Small intestine (tissue), 7 donors: Measurements from ENCODE around the gene DOLPP1. TPM values are rescaled to one million over a fixed set of nuclear protein-coding genes. Genes with fewer than 3 reads are reported as not detected.
"Not testable (repeated sequence)": the region's sequence is repeated elsewhere in the genome, so short reads cannot be mapped to it uniquely, and the experiment has no call there.

Experiments used
- DNase-seq, 2 donors: peaks; one replicate each; pipeline versions ENCODE4 v3.0.0 to v3.0.0-alpha.2; 2013
- FAIRE-seq: peaks from 2 replicates; lab custom pipeline; 2012; peaks lifted over from hg19 to GRCh38; lab: Jason Lieb, UNC
- H3K27ac ChIP-seq, 3 donors: one replicate each; pipeline ENCODE4 v1.5.1; 2013; ENCODE audit warnings: low read length in 2 of 3, mild to moderate bottlenecking in 2 of 3, control low read depth in 1 of 3, inconsistent platforms in 1 of 3, low read depth in 1 of 3, moderate library complexity in 1 of 3
- H3K27me3 ChIP-seq, 3 donors: one replicate each; pipeline ENCODE4 v1.6.1; 2013; ENCODE audit warnings: low read length in 3 of 3, inconsistent platforms in 1 of 3; ENCODE audit not compliant: control insufficient read depth in 3 of 3, insufficient read depth in 3 of 3
- H3K36me3 ChIP-seq, 3 donors: one replicate each; pipeline ENCODE4 v1.6.1; 2013; ENCODE audit warnings: low read length in 3 of 3, inconsistent platforms in 1 of 3, low read depth in 1 of 3, mild to moderate bottlenecking in 1 of 3, moderate library complexity in 1 of 3; ENCODE audit not compliant: control insufficient read depth in 3 of 3, insufficient read depth in 2 of 3
- H3K4me1 ChIP-seq, 3 donors: one replicate each; pipeline ENCODE4 v1.6.1; 2013; ENCODE audit warnings: low read length in 2 of 3, inconsistent platforms in 1 of 3, low read depth in 1 of 3, mild to moderate bottlenecking in 1 of 3, moderate library complexity in 1 of 3; ENCODE audit not compliant: control insufficient read depth in 3 of 3, insufficient read depth in 2 of 3
- H3K4me3 ChIP-seq, 3 donors: one replicate each; pipeline ENCODE4 v1.5.1; 2013; ENCODE audit warnings: low read length in 3 of 3, control low read depth in 1 of 3, inconsistent platforms in 1 of 3, low read depth in 1 of 3, mild to moderate bottlenecking in 1 of 3, moderate library complexity in 1 of 3
- H3K9me3 ChIP-seq, 2 donors: one replicate each; pipeline ENCODE4 v1.6.1; 2013; ENCODE audit warnings: low read depth in 1 of 2, low read length in 1 of 2; ENCODE audit not compliant: control insufficient read depth in 2 of 2, insufficient read depth in 1 of 2
- WGBS, 3 donors: extraction: QIAGEN DNeasy Blood & Tissue Kit; methylation state at CpG; one replicate each; pipeline ENCODE4 v1.1.7; 2013; 5-methylcytosine and 5-hydroxymethylcytosine counted together
- polyA plus RNA-seq, 4 donors: library from polyadenylated mRNA; stranded (reverse) in 3 of 4; unstranded in 1 of 4; fragments of 200-250 nt in 3 of 4; fragments of 120-200 nt in 1 of 4; gene quantifications; one replicate each; pipeline versions ENCODE4 v1.2.1 to v1.2.3, GENCODE V29; 2013
- donor health status: healthy with polysubstance abuse.
- donor health status: control.
- donor health status: control.
- donor health status: Bipolar disorder and iron deficiency.
- donor health status: healthy.

The DOLPP1 gene
- polyA plus RNA-seq, 4 donors = 27.4 to 34.9 (median 28.5) TPM

DNA sequence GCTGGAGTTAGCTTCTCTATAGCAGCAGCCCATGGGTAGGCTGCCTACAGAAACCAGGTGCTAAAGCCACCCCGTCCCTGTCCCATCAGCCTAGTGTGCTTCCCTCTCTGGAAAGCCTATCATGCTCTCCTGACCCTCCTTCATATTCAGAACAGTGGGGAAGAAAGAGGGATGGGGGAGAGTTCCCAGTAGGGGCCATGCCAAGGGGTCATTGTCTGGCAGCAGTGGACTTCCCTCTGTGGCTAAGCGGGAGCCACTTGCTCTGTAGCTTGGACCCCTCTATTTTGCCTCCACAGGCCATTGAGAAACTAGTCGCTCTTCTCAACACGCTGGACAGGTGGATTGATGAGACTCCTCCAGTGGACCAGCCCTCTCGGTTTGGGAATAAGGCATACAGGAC is 47.8 kb downstream of the DOLPP1 start:
- no peaks in the 10 kb centered on the region for H3K27me3 ChIP-seq
- WGBS, 3 donors = 92 to 94% (median 93%) methylated on average over 5 of the region's 5 CpGs
- H3K9me3 ChIP-seq = no peaks in the 10 kb centered on the region
- DNase-seq (no peak), FAIRE-seq (no peak)
- H3K36me3 ChIP-seq = peaks cover 5 to 80% (median 10%) of the 10 kb centered on the region in 3 donors
- no peak overlapping the region for H3K27ac ChIP-seq
- peaks cover 0 to 11% (median 0%) of the 10 kb centered on the region in 3 donors for H3K4me1 ChIP-seq
- no peak overlapping the region for H3K4me3 ChIP-seq

DNA sequence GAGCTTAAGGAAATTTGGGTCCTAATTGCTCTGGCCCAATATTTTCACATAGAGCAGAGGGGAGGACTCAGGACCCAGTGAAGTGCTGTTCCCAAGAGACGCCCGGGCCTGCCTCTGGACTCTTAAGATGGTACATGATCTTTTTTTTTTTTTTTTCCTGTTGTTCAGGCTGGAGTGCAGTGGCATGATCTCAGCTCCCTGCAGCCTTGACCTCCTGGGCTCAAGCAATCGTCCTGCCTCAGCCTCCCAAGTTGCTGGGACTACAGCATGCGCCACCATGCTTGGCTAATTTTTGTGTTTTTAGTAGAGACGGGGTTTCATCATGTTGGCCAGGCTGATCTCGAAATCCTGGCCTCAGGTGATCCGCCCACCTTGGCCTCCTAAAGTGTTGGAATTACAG is 49.4 kb downstream of the DOLPP1 start:
- H3K9me3 ChIP-seq, H3K27ac ChIP-seq, H3K4me3 ChIP-seq, DNase-seq, H3K4me1 ChIP-seq, H3K27me3 ChIP-seq, FAIRE-seq: not testable (repeated sequence)
- 88 to 91% (median 91%) methylated on average over 7 of the region's 7 CpGs for WGBS, 3 donors
- peaks cover 8 to 77% (median 12%) of the 10 kb centered on the region in 3 donors for H3K36me3 ChIP-seq

DNA sequence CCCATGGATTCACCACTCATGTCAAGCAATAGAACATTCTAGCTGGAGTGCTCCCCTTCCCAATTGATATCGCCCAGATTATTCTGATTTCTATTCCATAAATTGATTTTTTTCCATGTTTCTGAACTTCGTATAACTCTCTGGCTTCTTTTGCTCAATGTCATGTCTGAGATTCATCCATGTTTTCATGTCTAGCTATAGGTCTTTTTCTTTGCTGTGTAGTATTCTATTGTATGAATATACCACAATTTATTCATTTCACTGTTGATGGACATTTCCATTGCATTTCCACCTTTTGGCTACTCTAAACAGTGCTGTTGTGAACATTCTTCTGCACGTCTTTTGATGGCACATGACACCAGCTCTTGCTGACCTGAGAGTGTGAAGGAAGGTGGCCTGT is 49.9 kb downstream of the DOLPP1 start:
- Histone ChIP-seq H3K27ac (no peak overlapping the region), H3K4me1 (peaks cover 0 to 10% (median 0%) of the 10 kb centered on the region in 3 donors), H3K36me3 (peaks cover 8 to 78% (median 14%) of the 10 kb centered on the region in 3 donors), H3K4me3 (no peak overlapping the region), H3K9me3 (no peaks in the 10 kb centered on the region), H3K27me3 (no peaks in the 10 kb centered on the region)
- no peak for FAIRE-seq
- no peak for DNase-seq
- WGBS, 3 donors = 64 to 76% (median 67%) methylated on average over 3 of the region's 3 CpGs

DNA sequence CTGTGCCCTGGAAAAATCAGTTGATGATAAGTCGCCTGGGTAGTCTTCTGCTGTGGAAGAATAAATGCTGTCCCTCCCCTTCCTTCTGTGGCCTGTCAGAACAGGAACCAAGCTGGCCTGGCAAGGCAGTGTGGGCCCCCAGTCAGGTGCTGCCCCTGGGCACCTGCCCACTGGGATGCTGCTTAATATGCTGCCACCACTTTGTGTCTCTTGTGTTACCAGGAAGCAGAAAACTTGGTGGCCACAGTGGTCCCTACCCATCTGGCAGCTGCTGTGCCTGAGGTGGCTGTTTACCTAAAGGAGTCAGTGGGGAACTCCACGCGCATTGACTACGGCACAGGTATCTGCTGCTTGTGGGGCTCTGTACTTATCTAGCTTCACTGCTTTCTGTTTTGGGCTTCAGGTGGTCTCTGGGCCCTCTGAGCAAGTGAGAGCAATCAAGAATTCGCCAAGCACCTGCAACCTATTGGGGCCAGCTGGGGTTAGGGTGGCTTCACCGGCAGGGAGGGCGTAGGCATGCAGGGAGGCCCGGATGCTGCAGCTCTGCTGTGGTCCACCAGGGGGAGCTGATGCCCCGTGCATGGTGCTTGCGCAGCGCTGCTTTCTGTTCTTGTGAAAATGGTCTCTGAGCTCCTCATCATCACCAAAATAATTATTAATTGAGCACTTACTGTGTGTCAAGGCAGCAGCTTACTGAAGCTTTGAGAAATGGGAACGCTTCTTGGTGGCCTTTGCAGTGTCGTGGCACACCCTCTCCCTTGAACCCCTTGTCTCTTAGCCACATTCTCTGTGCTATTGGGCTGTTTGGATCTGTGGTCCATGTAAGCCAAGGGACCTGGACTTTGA is 50.6 kb downstream of the DOLPP1 start:
- WGBS, 3 donors = 41 to 45% (median 43%) methylated on average over 13 of the region's 13 CpGs
- FAIRE-seq = no peak

DNA sequence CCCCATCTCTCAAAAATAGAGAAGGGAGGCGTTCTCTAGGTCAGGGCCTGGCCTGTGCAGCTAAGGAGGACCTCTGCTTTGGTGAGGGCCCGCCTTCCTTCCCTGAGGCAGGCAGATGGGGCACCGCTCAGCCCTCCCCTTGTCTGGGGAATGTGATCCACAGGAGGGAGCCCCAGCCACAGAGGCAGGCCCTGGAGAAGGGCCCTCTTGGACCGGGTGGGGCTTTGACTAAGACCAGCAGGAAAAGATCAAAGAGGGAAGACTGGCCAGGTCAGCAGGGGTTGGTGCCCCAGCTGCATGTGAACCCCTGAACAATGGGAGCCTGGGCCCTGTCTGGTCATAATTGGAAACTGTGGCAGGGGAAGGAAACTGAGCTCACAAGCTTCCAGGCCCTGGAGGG is 52.2 kb downstream of the DOLPP1 start:
- peaks cover 8 to 81% (median 16%) of the 10 kb centered on the region in 3 donors for H3K36me3 ChIP-seq
- peaks cover 0 to 11% (median 0%) of the 10 kb centered on the region in 3 donors for H3K4me1 ChIP-seq
- H3K27ac ChIP-seq = peak overlapping the region in 1 of 3 donors; percentile 64
- WGBS, 3 donors = 82 to 92% (median 89%) methylated on average over 4 of the region's 4 CpGs
- FAIRE-seq = no peak
- no peaks in the 10 kb centered on the region for H3K9me3 ChIP-seq
- H3K4me3 ChIP-seq = no peak overlapping the region
- no peaks in the 10 kb centered on the region for H3K27me3 ChIP-seq
- DNase-seq = peak in 1 of 2 donors; percentile 29

More for the DNA sequence above, 50.6 kb downstream of the DOLPP1 start:
- Histone ChIP-seq H3K9me3 (no peaks in the 10 kb centered on the region), H3K27me3 (no peaks in the 10 kb centered on the region), H3K4me3 (no peak overlapping the region), H3K36me3 (peaks cover 8 to 79% (median 18%) of the 10 kb centered on the region in 3 donors), H3K4me1 (peaks cover 0 to 10% (median 0%) of the 10 kb centered on the region in 3 donors), H3K27ac (no peak overlapping the region)
- peak; percentile 70 to 85 for DNase-seq

DNA sequence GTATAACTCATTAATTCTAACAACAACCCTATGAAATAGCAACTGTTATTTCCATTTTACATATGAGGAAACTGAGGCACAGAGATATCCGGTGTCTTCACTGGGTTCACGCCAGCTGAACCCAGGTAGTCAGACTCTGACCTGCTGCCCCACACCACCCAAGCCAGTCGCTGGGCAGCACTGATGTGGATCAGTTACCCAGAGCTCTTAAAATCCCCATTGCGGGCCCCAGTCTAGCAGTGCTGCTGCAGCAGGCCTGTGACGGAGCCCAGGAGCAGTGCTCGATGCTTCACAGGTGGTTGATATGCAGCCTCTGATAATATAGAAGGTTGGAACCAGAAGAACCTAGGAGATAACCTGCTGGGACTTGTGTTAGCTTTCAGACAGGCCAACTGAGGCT is 54.6 kb downstream of the DOLPP1 start:
- FAIRE-seq (no peak), DNase-seq (no peak)
- H3K27me3 ChIP-seq = no peaks in the 10 kb centered on the region
- peaks cover 0 to 33% (median 4%) of the 10 kb centered on the region in 3 donors for H3K4me1 ChIP-seq
- 88 to 91% (median 90%) methylated on average over 6 of the region's 6 CpGs for WGBS, 3 donors
- no peaks in the 10 kb centered on the region for H3K9me3 ChIP-seq
- H3K27ac ChIP-seq = no peak overlapping the region
- peaks cover 4 to 76% (median 13%) of the 10 kb centered on the region in 3 donors for H3K36me3 ChIP-seq
- H3K4me3 ChIP-seq = no peak overlapping the region

DNA sequence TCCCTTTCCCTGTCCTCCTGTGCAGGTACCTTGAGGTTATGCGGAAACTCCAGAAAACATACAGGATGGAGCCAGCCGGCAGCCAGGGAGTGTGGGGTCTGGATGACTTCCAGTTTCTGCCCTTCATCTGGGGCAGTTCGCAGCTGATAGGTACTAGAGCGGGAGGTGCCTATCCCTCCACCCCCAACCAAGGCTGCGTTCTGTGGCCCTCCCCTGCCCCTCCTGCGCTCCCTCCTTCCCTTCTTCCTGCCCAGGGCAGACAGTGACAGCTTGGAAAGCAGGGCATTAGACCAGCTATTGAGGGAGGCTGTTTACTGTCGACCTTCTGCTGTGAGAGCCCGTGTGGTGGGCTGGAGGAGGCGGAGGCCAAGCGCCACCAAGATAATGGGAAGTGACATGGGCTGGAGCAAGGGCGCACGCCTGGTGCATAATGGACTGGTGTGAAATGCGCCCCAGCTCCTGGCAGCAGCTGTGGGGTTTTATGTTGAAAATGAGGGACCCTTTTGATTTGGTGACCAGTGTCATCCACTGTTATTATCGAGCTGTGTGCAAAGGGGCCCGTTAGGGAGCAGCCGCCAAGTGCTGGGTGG is 55.6 kb downstream of the DOLPP1 start:
- H3K4me1 ChIP-seq = peaks cover 0 to 42% (median 14%) of the 10 kb centered on the region in 3 donors
- no peak for DNase-seq
- H3K9me3 ChIP-seq = no peaks in the 10 kb centered on the region
- no peaks in the 10 kb centered on the region for H3K27me3 ChIP-seq
- no peak for FAIRE-seq
- H3K4me3 ChIP-seq = no peak overlapping the region
- H3K36me3 ChIP-seq = peaks cover 4 to 72% (median 9%) of the 10 kb centered on the region in 3 donors
- no peak overlapping the region for H3K27ac ChIP-seq
- WGBS, 3 donors = 84 to 89% (median 88%) methylated on average over 16 of the region's 16 CpGs

DNA sequence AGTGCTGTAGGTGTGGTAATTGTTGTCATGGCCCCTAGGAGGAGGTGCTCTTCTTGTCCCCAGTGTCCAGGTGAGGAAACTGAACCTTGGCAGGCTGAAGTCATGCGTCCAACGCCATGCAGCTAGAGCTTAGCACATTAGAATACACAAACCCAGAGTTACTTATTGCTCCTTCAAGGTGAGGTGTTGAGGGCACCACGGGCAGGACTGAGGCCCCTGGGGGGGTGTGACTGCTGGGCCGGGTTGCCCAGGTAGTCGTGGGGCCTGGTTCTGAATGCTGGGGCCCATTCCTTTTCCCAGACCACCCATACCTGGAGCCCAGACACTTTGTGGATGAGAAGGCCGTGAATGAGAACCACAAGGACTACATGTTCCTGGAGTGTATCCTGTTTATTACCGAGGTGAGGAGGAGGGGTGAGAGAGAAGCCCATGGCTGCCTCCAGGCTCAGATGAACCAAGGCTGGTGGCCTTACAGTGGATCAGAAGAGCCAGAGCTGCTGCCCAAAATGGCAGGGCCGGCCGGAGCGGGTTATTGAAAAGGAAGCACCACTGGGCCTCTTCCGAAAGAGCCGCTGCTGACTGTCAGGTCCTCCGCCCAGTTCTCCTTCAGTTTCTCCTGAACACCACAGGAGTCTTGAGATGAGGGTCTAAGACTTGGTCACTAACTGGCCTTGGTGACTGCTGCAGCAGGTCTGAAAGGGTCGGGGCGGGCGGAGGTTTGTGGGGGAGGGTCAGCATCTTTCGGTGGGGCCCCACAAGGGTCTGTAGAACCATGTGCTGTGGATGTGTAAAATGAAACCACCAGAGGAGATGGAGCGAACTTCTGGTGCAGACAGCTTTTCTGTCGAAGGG is 56.6 kb downstream of the DOLPP1 start:
- H3K27me3 ChIP-seq = no peaks in the 10 kb centered on the region
- DNase-seq (no peak), FAIRE-seq (no peak)
- no peaks in the 10 kb centered on the region for H3K9me3 ChIP-seq
- peaks cover 4 to 71% (median 9%) of the 10 kb centered on the region in 3 donors for H3K36me3 ChIP-seq
- peaks cover 0 to 49% (median 14%) of the 10 kb centered on the region in 3 donors for H3K4me1 ChIP-seq
- no peak overlapping the region for H3K4me3 ChIP-seq
- peak overlapping the region in 2 of 3 donors; percentile 99 to 100 for H3K27ac ChIP-seq
- WGBS, 3 donors = 86 to 91% (median 86%) methylated on average over 19 of the region's 19 CpGs
